SK-N-SH (cell line): ENCODE data around the gene ZDHHC14. TPM values are rescaled to one million over a fixed set of nuclear protein-coding genes. Genes with fewer than 3 reads are reported as not detected.

Experiments
- CTCF ChIA-PET: fragments of 300-600, 350-600 bp; formaldehyde crosslinking; extraction: SDS; loops from one replicate; lab custom pipeline; 2021; lab: Yijun Ruan, JAX
- POLR2A ChIA-PET: fragments of 350-600 bp; sonication (Branson Sonifier 250); formaldehyde crosslinking; extraction: SDS; loops from one replicate; lab custom pipeline; 2020; ENCODE audit warnings: antibody characterized with exemption, inconsistent platforms; lab: Yijun Ruan, JAX
- DNase-seq: peaks from one replicate; pipeline ENCODE4 v3.0.0; 2012
- H2AFZ ChIP-seq: fragments of 200-600 bp; sonication (generic); 2 replicates; pipeline ENCODE4 v1.8.1; 2016; ENCODE audit warnings: antibody characterized with exemption, mild to moderate bottlenecking, low read depth
- H3F3A ChIP-seq: fragments of 200-600 bp; sonication (generic); replicated peaks from 2 replicates; pipeline ENCODE3; 2016; ENCODE audit warnings: antibody characterized with exemption, mild to moderate bottlenecking; ENCODE audit not compliant: insufficient read depth
- H3K27ac ChIP-seq, 2 experiments: fragments of 200-500 bp in 1 of 2; fragments of 200-600 bp in 1 of 2; sonication (Bioruptor generic) in 1 of 2; sonication (generic), shearing (Covaris generic) in 1 of 2; 2 replicates each; pipeline versions ENCODE4 v1.5.1 to v1.6.1; 2014 to 2016; ENCODE audit warnings: low read depth in 2 of 2, inconsistent platforms in 1 of 2, low read length in 1 of 2, mild to moderate bottlenecking in 1 of 2, mixed read lengths in 1 of 2
- H3K27me3 ChIP-seq: fragments of 200-600 bp; sonication (generic), shearing (Covaris generic); 2 replicates; pipeline ENCODE4 v1.6.1; 2016; ENCODE audit warnings: mixed run types; ENCODE audit not compliant: insufficient read depth
- H3K36me3 ChIP-seq, 2 experiments: fragments of 200-500 bp in 1 of 2; fragments of 200-600 bp in 1 of 2; sonication (Bioruptor generic) in 1 of 2; sonication (generic) in 1 of 2; replicated peaks in 1 of 2; 2 replicates each; pipeline versions ENCODE3 to v1.5.1; 2014 to 2016; ENCODE audit warnings: low read length in 1 of 2, mild to moderate bottlenecking in 1 of 2; ENCODE audit not compliant: insufficient read depth in 2 of 2, control insufficient read depth in 1 of 2
- H3K4me1 ChIP-seq, 2 experiments: fragments of 200-500 bp in 1 of 2; fragments of 200-600 bp in 1 of 2; sonication (Bioruptor generic) in 1 of 2; sonication (generic), shearing (Covaris generic) in 1 of 2; 2 replicates each; pipeline versions ENCODE4 v1.5.1 to v1.6.1; 2014 to 2016; ENCODE audit warnings: low read depth in 1 of 2, low read length in 1 of 2, mixed run types in 1 of 2; ENCODE audit not compliant: insufficient read depth in 2 of 2, control insufficient read depth in 1 of 2
- H3K4me2 ChIP-seq: fragments of 200-600 bp; sonication (generic), shearing (Covaris generic); 2 replicates; pipeline ENCODE4 v1.6.1; 2017; ENCODE audit warnings: mixed run types
- H3K4me3 ChIP-seq, 2 experiments: fragments of 200-500 bp in 1 of 2; fragments of 200-600 bp in 1 of 2; sonication (Bioruptor generic) in 1 of 2; sonication (generic), shearing (Covaris generic) in 1 of 2; 2 replicates each; pipeline versions ENCODE4 v1.5.1 to v1.8.1; 2014 to 2016; ENCODE audit warnings: low read depth in 2 of 2, inconsistent platforms in 1 of 2, low read length in 1 of 2, mild to moderate bottlenecking in 1 of 2, mixed read lengths in 1 of 2, moderate library complexity in 1 of 2
- H3K79me2 ChIP-seq: fragments of 200-600 bp; sonication (generic); 2 replicates; pipeline ENCODE4 v1.8.1; 2017; ENCODE audit warnings: mild to moderate bottlenecking; ENCODE audit not compliant: insufficient read depth
- H3K9ac ChIP-seq: fragments of 200-600 bp; sonication (generic); 2 replicates; pipeline ENCODE4 v1.6.1; 2017; ENCODE audit warnings: mixed run types
- H3K9me2 ChIP-seq: fragments of 200-600 bp; sonication (generic); 2 replicates; pipeline ENCODE4 v1.6.1; 2017; ENCODE audit warnings: mixed run types
- H3K9me3 ChIP-seq: fragments of 200-600 bp; sonication (generic); 2 replicates; pipeline ENCODE4 v1.6.1; 2017; ENCODE audit warnings: mixed run types, mild to moderate bottlenecking, moderate library complexity
- H4K20me1 ChIP-seq: fragments of 200-600 bp; sonication (generic); 2 replicates; pipeline ENCODE4 v1.6.1; 2017; ENCODE audit warnings: mild to moderate bottlenecking, mixed run types; ENCODE audit not compliant: insufficient read depth
- CHD2 ChIP-seq: fragments of 150-350 bp; IDR thresholded peaks from 2 replicates; pipeline ENCODE4 v1.6.1; 2018; ENCODE audit warnings: low read length; ENCODE audit not compliant: partially characterized antibody
- FOXM1 ChIP-seq: IDR thresholded peaks from 2 replicates; pipeline ENCODE4 v1.4.0; 2012; ENCODE audit warnings: low read depth, mild to moderate bottlenecking
- MAX ChIP-seq: IDR thresholded peaks from 2 replicates; pipeline ENCODE4 v1.4.0; 2012; ENCODE audit warnings: low read depth
- NFIC ChIP-seq: IDR thresholded peaks from 2 replicates; pipeline ENCODE4 v1.4.0; 2012; ENCODE audit warnings: borderline replicate concordance
- NRF1 ChIP-seq: IDR thresholded peaks from 2 replicates; pipeline ENCODE4 v1.6.1; 2012; ENCODE audit warnings: low read depth, mild to moderate bottlenecking, low read length
- RXRA ChIP-seq: IDR thresholded peaks from 2 replicates; pipeline ENCODE4 v1.4.0; 2012; ENCODE audit warnings: low read depth, mild to moderate bottlenecking, borderline replicate concordance
- TAF1 ChIP-seq: IDR thresholded peaks from 2 replicates; pipeline ENCODE4 v1.6.1; 2012; ENCODE audit warnings: low read depth, mild to moderate bottlenecking, low read length, moderate library complexity, borderline replicate concordance
- ZBTB33 ChIP-seq: IDR thresholded peaks from 2 replicates; pipeline ENCODE4 v1.4.0; 2012; ENCODE audit warnings: low read depth, borderline replicate concordance
- WGBS: methylation state at CpG from one replicate; pipeline ENCODE4 v1.1.6; 2017; ENCODE audit warnings: low lambda C conversion rate; 5-methylcytosine and 5-hydroxymethylcytosine counted together
- polyA plus RNA-seq, 3 experiments: library from polyadenylated mRNA; depleted of rRNA; stranded (reverse); fragments of >200 nt; gene quantifications; 2 replicates each; pipeline ENCODE4 v1.2.3, GENCODE V29; 2012
- TF ChIP-seq, protein P1 (sequence below): IDR thresholded peaks from 2 replicates; pipeline ENCODE4 v1.6.1; 2012; ENCODE audit warnings: mild to moderate bottlenecking, low read depth, low read length, moderate library complexity
- TF ChIP-seq, protein P2 (sequence below): fragments of 150-350 bp; IDR thresholded peaks from 2 replicates; pipeline ENCODE4 v1.6.1; 2016; ENCODE audit warnings: mild to moderate bottlenecking, low read depth, low read length

Gene ZDHHC14
- polyA plus RNA-seq, 1 of the 3 experiments (the other 2 are of a cell fraction) = 5.4 TPM

- ChIA-PET CTCF (no interaction called here), POLR2A (no interaction called here)
- no peak overlapping the region for H3K27ac ChIP-seq
Observed at GRCh38 chr6:157398151-157398550, 17.2 kb downstream of the ZDHHC14 start.

More at GRCh38 chr6:157398151-157398550, 17.2 kb downstream of the ZDHHC14 start:
- 80% methylated on average over 1 of the region's 2 CpGs for WGBS
- H3K27me3 ChIP-seq = no peaks in the 10 kb centered on the region
- H3F3A ChIP-seq = no peaks in the 10 kb centered on the region
- no peak overlapping the region for H3K9ac ChIP-seq
- no peak overlapping the region for H3K4me2 ChIP-seq
- TF ChIP-seq ZBTB33 = no peak
- no peak for TF ChIP-seq FOXM1
- no peak for TF ChIP-seq CHD2
- no peak for TF ChIP-seq NRF1
- TF ChIP-seq, protein P1, sequence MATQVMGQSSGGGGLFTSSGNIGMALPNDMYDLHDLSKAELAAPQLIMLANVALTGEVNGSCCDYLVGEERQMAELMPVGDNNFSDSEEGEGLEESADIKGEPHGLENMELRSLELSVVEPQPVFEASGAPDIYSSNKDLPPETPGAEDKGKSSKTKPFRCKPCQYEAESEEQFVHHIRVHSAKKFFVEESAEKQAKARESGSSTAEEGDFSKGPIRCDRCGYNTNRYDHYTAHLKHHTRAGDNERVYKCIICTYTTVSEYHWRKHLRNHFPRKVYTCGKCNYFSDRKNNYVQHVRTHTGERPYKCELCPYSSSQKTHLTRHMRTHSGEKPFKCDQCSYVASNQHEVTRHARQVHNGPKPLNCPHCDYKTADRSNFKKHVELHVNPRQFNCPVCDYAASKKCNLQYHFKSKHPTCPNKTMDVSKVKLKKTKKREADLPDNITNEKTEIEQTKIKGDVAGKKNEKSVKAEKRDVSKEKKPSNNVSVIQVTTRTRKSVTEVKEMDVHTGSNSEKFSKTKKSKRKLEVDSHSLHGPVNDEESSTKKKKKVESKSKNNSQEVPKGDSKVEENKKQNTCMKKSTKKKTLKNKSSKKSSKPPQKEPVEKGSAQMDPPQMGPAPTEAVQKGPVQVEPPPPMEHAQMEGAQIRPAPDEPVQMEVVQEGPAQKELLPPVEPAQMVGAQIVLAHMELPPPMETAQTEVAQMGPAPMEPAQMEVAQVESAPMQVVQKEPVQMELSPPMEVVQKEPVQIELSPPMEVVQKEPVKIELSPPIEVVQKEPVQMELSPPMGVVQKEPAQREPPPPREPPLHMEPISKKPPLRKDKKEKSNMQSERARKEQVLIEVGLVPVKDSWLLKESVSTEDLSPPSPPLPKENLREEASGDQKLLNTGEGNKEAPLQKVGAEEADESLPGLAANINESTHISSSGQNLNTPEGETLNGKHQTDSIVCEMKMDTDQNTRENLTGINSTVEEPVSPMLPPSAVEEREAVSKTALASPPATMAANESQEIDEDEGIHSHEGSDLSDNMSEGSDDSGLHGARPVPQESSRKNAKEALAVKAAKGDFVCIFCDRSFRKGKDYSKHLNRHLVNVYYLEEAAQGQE = no peak
- no peak for TF ChIP-seq NFIC
- TF ChIP-seq, protein P2, sequence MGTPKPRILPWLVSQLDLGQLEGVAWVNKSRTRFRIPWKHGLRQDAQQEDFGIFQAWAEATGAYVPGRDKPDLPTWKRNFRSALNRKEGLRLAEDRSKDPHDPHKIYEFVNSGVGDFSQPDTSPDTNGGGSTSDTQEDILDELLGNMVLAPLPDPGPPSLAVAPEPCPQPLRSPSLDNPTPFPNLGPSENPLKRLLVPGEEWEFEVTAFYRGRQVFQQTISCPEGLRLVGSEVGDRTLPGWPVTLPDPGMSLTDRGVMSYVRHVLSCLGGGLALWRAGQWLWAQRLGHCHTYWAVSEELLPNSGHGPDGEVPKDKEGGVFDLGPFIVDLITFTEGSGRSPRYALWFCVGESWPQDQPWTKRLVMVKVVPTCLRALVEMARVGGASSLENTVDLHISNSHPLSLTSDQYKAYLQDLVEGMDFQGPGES = no peak
- no peak for TF ChIP-seq TAF1
- no peak for TF ChIP-seq MAX
- no peak for TF ChIP-seq RXRA
- peaks cover 0 to 4% of the 10 kb centered on the region in 2 experiments; a peak in 1 of 4 replicates for H3K4me1 ChIP-seq
- H3K4me3 ChIP-seq = no peak overlapping the region
- DNase-seq = peak; percentile 49
- H3K9me3 ChIP-seq = no peaks in the 10 kb centered on the region
- H2AFZ ChIP-seq = no peak overlapping the region
- no peaks in the 10 kb centered on the region for H3K79me2 ChIP-seq
- H3K9me2 ChIP-seq = no peaks in the 10 kb centered on the region
- no peaks in the 10 kb centered on the region for H3K36me3 ChIP-seq
- no peaks in the 10 kb centered on the region for H4K20me1 ChIP-seq
